ENCODE data around the gene SERF2.

The SERF2 gene

DNA sequence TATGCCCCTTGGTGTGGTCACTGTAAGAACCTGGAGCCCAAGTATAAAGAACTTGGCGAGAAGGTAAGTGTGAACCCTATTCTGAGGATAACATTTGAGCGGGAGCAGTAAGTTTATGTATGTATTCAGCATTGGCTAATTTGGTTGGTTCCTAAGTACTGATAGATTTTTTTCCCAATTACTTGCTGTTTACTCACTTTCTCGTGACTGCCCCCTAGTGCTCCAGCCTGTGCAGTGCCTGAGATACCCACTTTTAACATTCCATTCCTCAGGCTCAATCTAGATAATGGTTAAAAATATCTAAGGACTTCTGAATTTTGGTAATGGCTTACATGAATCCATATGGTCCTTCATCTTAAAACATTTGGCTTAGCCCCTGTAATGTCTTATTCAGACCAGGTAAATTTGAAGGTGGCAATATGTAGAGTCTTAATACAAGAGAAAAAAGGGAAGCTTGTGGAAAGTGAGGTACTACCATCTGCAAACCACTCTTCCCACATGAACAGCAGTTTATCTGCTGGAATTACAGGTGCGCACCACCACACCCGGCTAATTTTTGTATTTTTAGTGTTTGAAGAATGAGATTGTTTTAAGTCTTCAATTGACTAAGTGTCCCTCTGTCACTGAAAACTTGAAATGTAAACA, 22.4 kb upstream of the SERF2 start:
- DNase-seq (ENCODE audit: low spot score), result peak; percentile 47
- TF ChIP-seq CTCF (IDR thresholded peaks at IDR 0.05; ENCODE audit: extremely low read depth, missing control alignments), result peak; percentile 93

- TF ChIP-seq CTCF (IDR thresholded peaks at IDR 0.05; ENCODE audit: extremely low read depth, missing control alignments), result no peak
- DNase-seq (ENCODE audit: low spot score), result no peak
Observed at GRCh38 chr15:43771816-43772215, 20.3 kb upstream of the SERF2 start.

GRCh38 chr15:43772624-43773023, 19.5 kb upstream of the SERF2 start:
- no peak for TF ChIP-seq CTCF (IDR thresholded peaks at IDR 0.05; ENCODE audit: extremely low read depth, missing control alignments)
- DNase-seq (ENCODE audit: low spot score), result no peak

- DNase-seq (ENCODE audit: low spot score), result no peak
- TF ChIP-seq CTCF (IDR thresholded peaks at IDR 0.05; ENCODE audit: extremely low read depth, missing control alignments), result no peak
Observed at GRCh38 chr15:43774062-43774461, 18.1 kb upstream of the SERF2 start.

DNA sequence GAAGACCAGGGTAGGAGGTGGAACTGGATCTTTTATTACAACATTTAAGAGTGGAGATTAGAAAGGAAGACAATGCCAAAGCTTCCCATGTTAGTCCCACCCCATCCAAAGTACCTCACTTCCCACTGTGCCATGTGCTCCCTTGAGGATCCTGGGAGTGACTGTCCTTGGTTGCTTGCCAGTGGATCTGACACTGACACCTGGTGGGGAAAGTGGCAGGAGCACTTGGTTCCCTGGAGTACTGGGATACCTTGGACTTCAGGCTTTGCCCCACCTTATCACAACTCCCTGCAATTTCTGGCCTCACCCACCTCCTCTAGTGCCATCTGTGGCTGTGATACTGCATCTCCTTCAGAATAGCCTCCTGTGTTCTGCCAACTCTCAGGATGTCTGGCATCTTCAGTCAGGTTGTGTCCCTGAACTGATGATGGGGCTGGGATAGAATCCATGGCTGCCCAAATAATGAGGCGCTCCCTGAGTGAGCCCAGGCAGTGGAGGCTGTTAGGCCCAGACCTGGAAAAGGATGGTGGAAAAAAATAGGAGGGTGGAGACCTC, 16.6 kb upstream of the SERF2 start:
- TF ChIP-seq CTCF (IDR thresholded peaks at IDR 0.05; ENCODE audit: extremely low read depth, missing control alignments), result no peak
- DNase-seq (ENCODE audit: low spot score), result no peak

DNA sequence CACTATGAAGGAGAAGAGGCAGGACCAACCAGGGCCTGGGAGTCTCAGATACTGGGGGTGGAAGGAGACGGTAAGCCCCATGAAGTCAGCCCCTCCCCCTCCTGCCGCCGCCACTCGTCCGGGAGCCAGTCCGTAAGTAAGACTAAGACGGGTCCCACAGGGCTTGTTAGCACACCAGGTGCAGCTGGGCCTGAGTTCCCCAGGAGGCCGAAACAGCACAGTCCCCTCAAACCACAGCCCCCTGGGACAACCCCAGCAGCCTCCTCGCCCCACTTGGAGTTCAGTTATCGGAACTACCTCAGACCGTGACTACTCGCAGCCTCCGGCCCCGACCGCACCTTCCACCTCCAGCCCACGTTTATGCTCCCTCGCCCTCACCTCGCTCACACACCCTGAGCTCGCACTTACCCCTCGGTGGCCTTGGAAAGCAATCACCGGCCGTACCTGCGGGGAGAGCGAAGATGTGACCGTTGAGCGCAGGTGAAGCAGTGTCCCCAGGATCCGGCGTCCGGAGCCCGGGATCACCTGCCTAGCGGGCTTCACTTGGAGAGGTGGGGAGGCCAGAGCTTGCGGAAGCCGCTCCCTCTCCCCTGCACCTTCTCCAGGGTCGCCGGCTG, 15.9 kb upstream of the SERF2 start:
- no peak for TF ChIP-seq CTCF (IDR thresholded peaks at IDR 0.05; ENCODE audit: extremely low read depth, missing control alignments)
- DNase-seq (ENCODE audit: low spot score), result peak; percentile 76

DNA sequence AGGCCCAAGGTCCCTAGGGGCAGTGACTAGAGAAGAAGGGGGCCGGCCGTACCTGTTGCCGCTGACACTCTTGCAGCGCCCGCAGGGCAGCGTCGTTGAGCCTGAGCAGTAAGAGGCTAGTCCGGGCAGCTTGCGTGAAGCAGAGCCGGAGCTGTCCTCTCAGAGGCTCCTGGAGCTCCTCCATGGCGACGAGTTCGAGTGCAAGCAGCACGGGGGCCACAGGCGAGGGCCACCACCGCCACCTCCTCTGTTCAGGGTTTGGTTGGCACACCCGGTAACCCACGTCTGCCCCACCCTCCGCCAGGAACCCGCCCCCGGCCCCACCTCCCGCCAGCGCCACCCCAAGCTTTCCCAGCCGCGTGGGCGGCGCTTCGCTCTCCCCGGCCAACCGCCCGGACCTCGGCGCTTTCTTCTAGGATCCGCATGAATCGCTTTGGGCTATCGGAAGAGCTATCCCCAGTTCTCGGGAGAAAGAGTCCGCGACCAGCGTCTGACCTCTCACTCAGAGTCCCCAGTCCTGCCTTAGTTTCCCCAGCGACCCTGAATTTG, 15.3 kb upstream of the SERF2 start, which contains the start of gene ELL3:
ELL3 (minus strand) TSS at position 249 of the 549 bp plus-strand sequence; CDS start at position 184, 65 bp downstream.
- DNase-seq (ENCODE audit: low spot score), result peak; percentile 64
- no peak for TF ChIP-seq CTCF (IDR thresholded peaks at IDR 0.05; ENCODE audit: extremely low read depth, missing control alignments)

All from GM20000 (cell line).